Measurements from ENCODE around the gene C16orf95. TPM values are rescaled to one million over a fixed set of nuclear protein-coding genes. Genes with fewer than 3 reads are reported as not detected.
"Not testable (repeated sequence)": the region's sequence is repeated elsewhere in the genome, so short reads cannot be mapped to it uniquely, and the experiment has no call there.

C16orf95 gene, protein sequence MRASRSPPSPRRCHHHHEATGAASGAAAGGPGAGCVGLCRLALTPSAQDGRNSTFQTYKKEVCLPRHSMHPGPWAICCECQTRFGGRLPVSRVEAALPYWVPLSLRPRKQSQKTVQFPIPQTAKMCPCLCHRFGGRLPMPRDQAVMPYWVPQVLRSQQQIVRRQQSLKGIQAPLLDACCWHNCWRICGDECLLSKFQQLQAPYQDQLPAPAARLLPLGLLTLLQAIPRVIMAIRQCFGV
- 10 to 100 TPM; 11.2 to 13.6 TPM for total RNA-seq

GRCh38 chr16:87316923-87317749, at the start of gene C16orf95:
Gene C16orf95 (minus strand): TSS chr16:87317392. CDS start chr16:87317242, 150 bp downstream.
- CTCF ChIA-PET = interaction anchor here (0.6 to 3.2 kb wide), 14 partner anchors 7 to 1212 kb away, joined by 3 to 15 read pairs (median 4); partner anchors contain the start of gene FBXO31
- ATAC-seq = peak; percentile 96
- Mint-ChIP-seq H3K4me1 (peaks cover 25% of the 10 kb centered on the region), H3K36me3 (peaks cover 11% of the 10 kb centered on the region), H3K27ac (peak within 1 kb of the TSS; percentile 99), H3K4me3 (peak within 1 kb of the TSS; percentile 95), H3K27me3 (no peaks in the 10 kb centered on the region), H3K9me3 (ENCODE audit: low read depth) (no peaks in the 10 kb centered on the region)
- peak; percentile 96 for DNase-seq

DNA sequence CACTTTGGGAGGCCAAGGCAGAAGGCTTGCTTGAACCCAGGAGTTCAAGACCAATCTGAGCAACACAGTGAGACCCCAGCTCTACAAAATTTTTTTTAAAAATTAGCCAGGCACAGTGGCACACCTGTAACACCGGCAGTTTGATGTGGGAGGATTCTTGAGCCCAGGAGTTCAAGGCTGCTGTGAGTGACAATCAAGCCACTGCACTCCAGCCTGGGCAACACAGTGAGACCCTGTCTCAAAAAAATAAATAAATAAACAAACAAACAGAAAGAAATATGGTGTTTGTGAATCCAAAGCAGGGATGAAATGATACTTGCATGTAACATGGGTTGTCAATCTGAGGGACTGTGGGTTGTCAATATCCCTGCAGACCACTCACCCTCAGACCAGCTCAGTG, 49.7 kb upstream of the C16orf95 start:
- Mint-ChIP-seq H3K36me3 (peaks cover 4% of the 10 kb centered on the region), H3K4me3 (no peak overlapping the region), H3K9me3 (ENCODE audit: low read depth) (no peaks in the 10 kb centered on the region), H3K4me1 (peaks cover 27% of the 10 kb centered on the region), H3K27me3 (no peaks in the 10 kb centered on the region), H3K27ac (no peak overlapping the region)
- ATAC-seq = no peak
- no peak for DNase-seq
- CTCF ChIA-PET = no interaction called here

GRCh38 chr16:87366288-87366687, 49.1 kb upstream of the C16orf95 start:
- Mint-ChIP-seq H3K36me3 (peaks cover 4% of the 10 kb centered on the region), H3K27me3 (no peaks in the 10 kb centered on the region), H3K4me1 (peaks cover 26% of the 10 kb centered on the region), H3K9me3 (ENCODE audit: low read depth) (no peaks in the 10 kb centered on the region), H3K4me3 (no peak overlapping the region), H3K27ac (no peak overlapping the region)
- DNase-seq (no peak), ATAC-seq (no peak)
- CTCF ChIA-PET = no interaction called here

- peaks cover 37% of the 10 kb centered on the region for H3K4me1 Mint-ChIP-seq
Measured at GRCh38 chr16:87365021-87365713, 48.0 kb upstream of the C16orf95 start.

DNA sequence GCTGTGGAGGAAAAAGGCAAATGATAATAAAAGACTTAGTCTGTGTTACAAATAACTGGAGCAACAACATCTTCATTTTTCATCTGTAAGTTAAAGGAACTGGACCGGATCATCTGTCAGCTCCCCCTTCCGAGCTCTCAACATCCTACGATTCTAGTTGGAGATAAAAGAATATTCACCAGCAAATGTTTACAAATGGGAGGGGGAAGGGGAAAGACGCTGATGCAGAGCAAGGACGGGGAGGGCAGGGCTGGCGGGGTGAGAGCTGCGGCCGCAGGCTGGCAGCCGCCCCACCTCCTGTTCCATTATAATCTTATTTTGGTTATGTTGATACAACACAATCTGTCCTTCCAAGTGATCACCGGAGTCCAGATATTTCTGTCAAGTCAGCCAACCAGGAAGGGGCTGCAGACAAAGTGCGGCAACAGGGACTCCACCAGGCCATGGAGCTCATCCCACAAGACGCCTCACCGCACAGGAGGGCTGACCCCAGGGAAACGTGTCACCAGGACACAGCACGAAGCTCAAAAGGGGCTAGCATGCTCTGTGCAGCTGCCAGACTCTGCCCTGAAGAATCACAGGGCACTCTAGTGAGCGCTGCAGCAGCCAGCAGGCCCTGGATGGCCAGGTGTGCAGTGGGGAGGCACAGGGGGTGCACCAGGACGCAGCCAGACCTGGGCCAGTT, 46.7 kb upstream of the C16orf95 start:
- Mint-ChIP-seq H3K36me3 (peaks cover 9% of the 10 kb centered on the region), H3K4me3 (peak overlapping the region; percentile 28), H3K27ac (peak overlapping the region; percentile 77), H3K9me3 (ENCODE audit: low read depth) (no peaks in the 10 kb centered on the region), H3K27me3 (no peaks in the 10 kb centered on the region), H3K4me1 (peaks cover 34% of the 10 kb centered on the region)
- DNase-seq = no peak
- CTCF ChIA-PET = interaction anchor here (0.8 to 2.1 kb wide), 5 partner anchors 13 to 46 kb away, joined by 3 to 6 read pairs (median 5); partner anchors contain the start of genes C16orf95 and FBXO31
- ATAC-seq = peak; percentile 17

More at GRCh38 chr16:87365021-87365713, 48.0 kb upstream of the C16orf95 start:
- DNase-seq (no peak), ATAC-seq (no peak)
- H3K27me3 Mint-ChIP-seq = no peaks in the 10 kb centered on the region
- no peaks in the 10 kb centered on the region for H3K9me3 Mint-ChIP-seq (ENCODE audit: low read depth)
- CTCF ChIA-PET = interaction anchor here (0.7 to 1.6 kb wide), 4 partner anchors 16 to 47 kb away, joined by 3 to 6 read pairs (median 4); partner anchors contain the start of genes C16orf95 and FBXO31
- H3K27ac Mint-ChIP-seq = peak overlapping the region; percentile 53
- H3K4me3 Mint-ChIP-seq = no peak overlapping the region
- H3K36me3 Mint-ChIP-seq = peaks cover 4% of the 10 kb centered on the region

DNA sequence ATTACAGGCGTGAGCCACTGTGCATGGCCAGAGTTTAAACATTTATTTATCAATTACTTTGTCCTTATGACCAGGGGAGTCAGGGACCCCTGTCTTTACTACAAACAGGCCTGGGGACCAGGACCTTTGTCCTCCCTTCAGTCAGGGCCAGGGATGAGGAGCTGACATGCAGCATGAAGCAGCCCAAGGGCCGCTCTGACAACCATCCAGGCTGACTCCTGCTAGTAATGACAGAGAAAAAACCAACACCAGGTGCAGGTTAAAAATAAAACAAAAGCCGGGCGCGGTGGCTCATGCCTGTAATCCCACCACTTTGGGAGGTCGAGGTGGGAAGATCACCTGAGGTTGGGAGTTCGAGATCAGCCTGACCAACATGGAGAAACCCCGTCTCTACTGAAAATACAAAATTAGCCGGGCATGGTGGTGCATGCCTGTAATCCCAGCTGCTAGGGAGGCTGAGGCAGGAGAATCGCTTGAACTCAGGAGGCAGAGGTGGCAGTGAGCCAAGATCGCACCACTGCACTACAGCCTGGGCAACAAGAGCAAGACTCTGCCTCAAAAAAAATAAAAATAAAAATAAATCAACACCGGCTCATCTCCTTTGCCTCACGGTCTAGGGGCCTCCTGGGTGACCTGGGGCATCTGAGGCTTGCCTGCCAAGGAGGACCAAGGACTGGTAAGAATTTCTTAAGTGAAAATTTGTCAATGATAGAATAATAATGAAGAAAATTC, 45.8 kb upstream of the C16orf95 start:
- CTCF ChIA-PET = interaction anchor here (0.8 to 2.1 kb wide), 2 partner anchors 12 to 31 kb away, joined by 3 to 6 read pairs; no protein-coding TSS in a partner anchor
- H3K36me3 Mint-ChIP-seq; ATAC-seq; DNase-seq; H3K27ac Mint-ChIP-seq; H3K27me3 Mint-ChIP-seq; H3K9me3 Mint-ChIP-seq (ENCODE audit: low read depth); H3K4me3 Mint-ChIP-seq: not testable (repeated sequence)
- peaks cover 34% of the 10 kb centered on the region for H3K4me1 Mint-ChIP-seq

DNA sequence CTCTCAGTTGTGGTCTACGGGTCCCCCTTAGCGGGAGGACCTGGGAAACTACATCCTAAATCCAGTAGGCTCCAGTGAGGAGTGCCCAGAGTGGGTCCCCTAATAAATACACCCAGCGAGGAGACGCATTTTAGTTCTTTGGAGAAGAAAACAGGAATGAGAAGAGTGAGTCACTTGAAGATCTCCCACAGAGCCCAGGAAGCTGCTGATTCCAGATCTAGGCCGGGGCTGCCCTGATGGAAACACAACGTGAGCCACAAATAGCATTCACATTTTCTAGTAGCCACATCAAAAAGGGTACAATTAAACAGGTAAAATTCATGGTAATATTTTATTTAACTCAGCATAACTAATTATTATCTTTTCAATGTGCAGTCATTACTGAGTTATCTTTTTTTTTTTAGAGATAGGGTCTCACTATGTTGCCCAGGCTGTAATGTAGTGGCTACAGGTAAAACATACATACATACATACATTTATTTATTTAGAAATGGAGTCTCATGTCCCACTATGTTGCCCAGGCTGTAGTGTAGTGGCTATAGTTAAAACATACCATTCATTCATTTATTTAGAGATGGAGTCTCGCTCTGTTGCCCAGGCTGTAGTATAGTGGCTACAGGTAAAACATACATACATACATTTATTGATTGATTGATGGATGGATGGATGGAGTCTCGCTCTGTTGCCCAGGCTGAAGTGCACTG, 44.9 kb upstream of the C16orf95 start:
- ATAC-seq (no peak), DNase-seq (no peak)
- Mint-ChIP-seq H3K27ac (no peak overlapping the region), H3K4me3 (no peak overlapping the region), H3K9me3 (ENCODE audit: low read depth) (no peaks in the 10 kb centered on the region), H3K4me1 (peaks cover 32% of the 10 kb centered on the region), H3K36me3 (peaks cover 11% of the 10 kb centered on the region), H3K27me3 (no peaks in the 10 kb centered on the region)
- CTCF ChIA-PET = interaction anchor here (2.1 kb wide), 1 partner anchor 32 kb away, joined by 6 read pairs; no protein-coding TSS in a partner anchor

- Mint-ChIP-seq H3K4me3 (no peak overlapping the region), H3K9me3 (ENCODE audit: low read depth) (no peaks in the 10 kb centered on the region), H3K27me3 (no peaks in the 10 kb centered on the region), H3K27ac (no peak overlapping the region), H3K4me1 (peaks cover 31% of the 10 kb centered on the region), H3K36me3 (peaks cover 11% of the 10 kb centered on the region)
- no peak for ATAC-seq
- CTCF ChIA-PET = interaction anchor here (0.9 kb wide), 1 partner anchor 20 kb away, joined by 3 read pairs; no protein-coding TSS in a partner anchor
- no peak for DNase-seq
Measured at GRCh38 chr16:87360862-87361610, 43.8 kb upstream of the C16orf95 start.

GRCh38 chr16:87359121-87359520, 41.9 kb upstream of the C16orf95 start:
- H3K4me3 Mint-ChIP-seq = no peak overlapping the region
- H3K36me3 Mint-ChIP-seq = peaks cover 9% of the 10 kb centered on the region
- DNase-seq = no peak
- H3K4me1 Mint-ChIP-seq = peaks cover 17% of the 10 kb centered on the region
- ATAC-seq = no peak
- H3K9me3 Mint-ChIP-seq (ENCODE audit: low read depth) = no peaks in the 10 kb centered on the region
- CTCF ChIA-PET = no interaction called here
- no peak overlapping the region for H3K27ac Mint-ChIP-seq
- H3K27me3 Mint-ChIP-seq = no peaks in the 10 kb centered on the region

DNA sequence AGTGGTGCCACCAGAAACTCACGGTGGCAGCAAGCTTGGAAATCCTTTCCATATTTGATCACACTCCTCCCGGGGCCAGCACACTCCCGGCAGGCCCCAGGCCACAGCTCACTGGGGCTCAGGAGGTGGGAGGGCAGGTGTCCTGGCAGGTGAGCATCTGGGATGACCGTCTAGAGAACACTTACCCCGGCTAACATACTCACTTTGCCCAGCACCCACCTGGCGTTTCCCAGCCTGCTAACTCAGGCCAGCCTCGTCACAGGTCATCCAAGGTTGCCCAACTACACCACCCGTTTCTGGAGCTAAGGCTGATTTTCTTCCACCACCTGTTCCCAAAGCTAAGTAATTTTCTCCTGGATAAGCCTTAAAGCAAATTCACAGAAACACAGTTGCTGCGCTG, 41.5 kb upstream of the C16orf95 start:
- DNase-seq = no peak

GRCh38 chr16:87358250-87358649, 41.1 kb upstream of the C16orf95 start:
- CTCF ChIA-PET = no interaction called here
- H3K36me3 Mint-ChIP-seq = peaks cover 7% of the 10 kb centered on the region
- H3K27ac Mint-ChIP-seq = no peak overlapping the region

More for the DNA sequence above, 41.5 kb upstream of the C16orf95 start:
- Mint-ChIP-seq H3K27ac (no peak overlapping the region), H3K4me1 (peaks cover 15% of the 10 kb centered on the region), H3K36me3 (peaks cover 9% of the 10 kb centered on the region), H3K4me3 (no peak overlapping the region), H3K27me3 (no peaks in the 10 kb centered on the region), H3K9me3 (ENCODE audit: low read depth) (no peaks in the 10 kb centered on the region)
- CTCF ChIA-PET = no interaction called here
- ATAC-seq = no peak

More at GRCh38 chr16:87358250-87358649, 41.1 kb upstream of the C16orf95 start:
- no peaks in the 10 kb centered on the region for H3K27me3 Mint-ChIP-seq
- no peak overlapping the region for H3K4me3 Mint-ChIP-seq
- ATAC-seq (no peak), DNase-seq (no peak)
- peaks cover 12% of the 10 kb centered on the region for H3K4me1 Mint-ChIP-seq
- no peaks in the 10 kb centered on the region for H3K9me3 Mint-ChIP-seq (ENCODE audit: low read depth)
